Large intestine (tissue), 3 donors: ENCODE measurements around the gene DEK. TPM values are rescaled to one million over a fixed set of nuclear protein-coding genes. Genes with fewer than 3 reads are reported as not detected.
"Not testable (repeated sequence)": the region's sequence is repeated elsewhere in the genome, so short reads cannot be mapped to it uniquely, and the experiment has no call there.

Experiments used
- DNase-seq, 2 donors: peaks; one replicate each; pipeline versions ENCODE4 v3.0.0 to v3.0.0-alpha.2; 2013
- H3K27ac ChIP-seq: one replicate; pipeline ENCODE4 v1.5.1; 2013; ENCODE audit warnings: low read length
- H3K27me3 ChIP-seq: 2 replicates; pipeline ENCODE4 v1.6.1; 2013; ENCODE audit warnings: low read length; ENCODE audit not compliant: control insufficient read depth, insufficient read depth
- H3K36me3 ChIP-seq: 2 replicates; pipeline ENCODE4 v1.6.1; 2013; ENCODE audit warnings: low read length; ENCODE audit not compliant: control insufficient read depth, insufficient read depth
- H3K4me1 ChIP-seq: one replicate; pipeline ENCODE4 v1.6.1; 2013; ENCODE audit warnings: low read length; ENCODE audit not compliant: control insufficient read depth, insufficient read depth
- H3K4me3 ChIP-seq: one replicate; pipeline ENCODE4 v1.5.1; 2013; ENCODE audit warnings: low read length
- H3K9me3 ChIP-seq: one replicate; pipeline ENCODE4 v1.6.1; 2013; ENCODE audit warnings: mild to moderate bottlenecking, low read depth, low read length, moderate library complexity; ENCODE audit not compliant: control insufficient read depth
- WGBS: methylation state at CpG from one replicate; pipeline ENCODE4 v1.1.5; 2013; ENCODE audit warnings: low lambda C conversion rate; ENCODE audit not compliant: insufficient coverage; 5-methylcytosine and 5-hydroxymethylcytosine counted together
- polyA plus RNA-seq: library from polyadenylated mRNA; unstranded; fragments of 120-200 nt; gene quantifications from one replicate; pipeline ENCODE4 v1.2.1, GENCODE V29; 2013

Gene DEK
- polyA plus RNA-seq, 1 donor = 108 TPM

- peaks cover 9% of the 10 kb centered on the region for H3K36me3 ChIP-seq
- WGBS = 80% methylated on average over 1 of the region's 4 CpGs
- H3K4me3 ChIP-seq = no peak overlapping the region
- peak in 1 of 2 donors; percentile 9 for DNase-seq
- H3K9me3 ChIP-seq = no peaks in the 10 kb centered on the region
- H3K4me1 ChIP-seq = no peaks in the 10 kb centered on the region
- no peaks in the 10 kb centered on the region for H3K27me3 ChIP-seq
- no peak overlapping the region for H3K27ac ChIP-seq
Measured at GRCh38 chr6:18183766-18184165, 80.6 kb downstream of the DEK start.

GRCh38 chr6:18182568-18182967 is 81.8 kb downstream of the DEK start:
- Histone ChIP-seq H3K36me3 (peaks cover 4% of the 10 kb centered on the region), H3K27ac (no peak overlapping the region), H3K9me3 (no peaks in the 10 kb centered on the region), H3K4me3 (no peak overlapping the region), H3K4me1 (no peaks in the 10 kb centered on the region), H3K27me3 (no peaks in the 10 kb centered on the region)
- no peak for DNase-seq
- no CpG with 5 or more reads among the region's 4 CpGs for WGBS

- peak overlapping the region; percentile 34 for H3K27ac ChIP-seq
- no peaks in the 10 kb centered on the region for H3K9me3 ChIP-seq
- WGBS = 75% methylated on average over 1 of the region's 5 CpGs
- no peaks in the 10 kb centered on the region for H3K27me3 ChIP-seq
- H3K4me3 ChIP-seq = no peak overlapping the region
- peaks cover 4% of the 10 kb centered on the region for H3K36me3 ChIP-seq
- no peaks in the 10 kb centered on the region for H3K4me1 ChIP-seq
- peak; percentile 37 to 51 for DNase-seq
Measured at GRCh38 chr6:18179770-18180356, 84.5 kb downstream of the DEK start.

- no peaks in the 10 kb centered on the region for H3K9me3 ChIP-seq
- H3K4me1 ChIP-seq = no peaks in the 10 kb centered on the region
- 100% methylated on average over 1 of the region's 3 CpGs for WGBS
- H3K4me3 ChIP-seq = no peak overlapping the region
- DNase-seq = no peak
- H3K36me3 ChIP-seq = peaks cover 9% of the 10 kb centered on the region
- no peaks in the 10 kb centered on the region for H3K27me3 ChIP-seq
- H3K27ac ChIP-seq = peak overlapping the region; percentile 34
Measured at GRCh38 chr6:18178960-18179615, 85.2 kb downstream of the DEK start.

GRCh38 chr6:18177286-18177965 is 86.9 kb downstream of the DEK start:
- H3K9me3 ChIP-seq = no peaks in the 10 kb centered on the region
- no peak for DNase-seq
- H3K4me3 ChIP-seq = no peak overlapping the region
- peaks cover 9% of the 10 kb centered on the region for H3K36me3 ChIP-seq
- no peaks in the 10 kb centered on the region for H3K4me1 ChIP-seq
- 100% methylated on average over 1 of the region's 4 CpGs for WGBS
- no peak overlapping the region for H3K27ac ChIP-seq
- H3K27me3 ChIP-seq = no peaks in the 10 kb centered on the region

GRCh38 chr6:18176198-18176597 is 88.1 kb downstream of the DEK start:
- not testable (repeated sequence) for H3K4me3 ChIP-seq, H3K4me1 ChIP-seq, H3K27ac ChIP-seq, DNase-seq, H3K9me3 ChIP-seq, H3K27me3 ChIP-seq
- WGBS = 80% methylated on average over 2 of the region's 4 CpGs
- peaks cover 14% of the 10 kb centered on the region for H3K36me3 ChIP-seq

Other genes with a start within 250 kb of the DEK start
- gene NHLRC1, start 141.9 kb downstream of the DEK start, polyA plus RNA-seq = 2.6 TPM
- gene TPMT, start 109.5 kb downstream of the DEK start, polyA plus RNA-seq = 20.7 TPM
- gene KDM1B, start 109.1 kb downstream of the DEK start, polyA plus RNA-seq = 11.4 TPM
- gene RNF144B, start 122.8 kb upstream of the DEK start, polyA plus RNA-seq = 2.0 TPM